ENCODE measurements around the gene ENDOV. TPM values are rescaled to one million over a fixed set of nuclear protein-coding genes. Genes with fewer than 3 reads are reported as not detected.

Gene ENDOV
- total RNA-seq, 2 donors from 2014 or later, result 3.8 to 4.9 TPM

GRCh38 chr17:80485846-80486245 is 70.9 kb downstream of the ENDOV start:
- no peak for DNase-seq (ENCODE audit: low spot score)
- no peak for TF ChIP-seq CTCF (IDR thresholded peaks at IDR 0.05)
- Histone ChIP-seq H3K4me1 (no peaks in the 10 kb centered on the region), H3K9me3 (no peaks in the 10 kb centered on the region), H3K36me3 (no peaks in the 10 kb centered on the region), H3K4me3 (no peak overlapping the region), H3K27me3 (peaks cover 5 to 13% of the 10 kb centered on the region in 2 donors), H3K27ac (no peak overlapping the region)

- DNase-seq (ENCODE audit: low spot score), result no peak
- H3K9me3 ChIP-seq, result no peaks in the 10 kb centered on the region
- peaks cover 0 to 7% of the 10 kb centered on the region in 2 donors for H3K27me3 ChIP-seq
- no peaks in the 10 kb centered on the region for H3K36me3 ChIP-seq
- H3K27ac ChIP-seq, result no peak overlapping the region
- H3K4me1 ChIP-seq, result no peaks in the 10 kb centered on the region
- no peak for TF ChIP-seq CTCF (IDR thresholded peaks at IDR 0.05)
- no peak overlapping the region for H3K4me3 ChIP-seq
Measured at GRCh38 chr17:80486692-80487091, 71.7 kb downstream of the ENDOV start.

- no peak for TF ChIP-seq CTCF (IDR thresholded peaks at IDR 0.05)
- H3K36me3 ChIP-seq, result no peaks in the 10 kb centered on the region
- DNase-seq (ENCODE audit: low spot score), result no peak
- no peak overlapping the region for H3K4me3 ChIP-seq
- H3K27me3 ChIP-seq, result no peaks in the 10 kb centered on the region
- no peaks in the 10 kb centered on the region for H3K9me3 ChIP-seq
- no peaks in the 10 kb centered on the region for H3K4me1 ChIP-seq
- no peak overlapping the region for H3K27ac ChIP-seq
Measured at GRCh38 chr17:80487511-80487910, 72.5 kb downstream of the ENDOV start.

Small RNA genes within 50 kb of the gene (microRNA-seq; reads per million reads assigned to microRNA genes)
- gene MIR4730 (ENCODE audit: borderline number of aligned reads in 2 of 2, borderline replicate concordance in 1 of 2), result 0 reads per million in 2 donors

Other genes with a start within 250 kb of the ENDOV start
- gene CARD14, start 245.1 kb upstream of the ENDOV start, total RNA-seq, result not detected
- gene SGSH, start 194.8 kb upstream of the ENDOV start, total RNA-seq, result 10 to 100 TPM; 10.6 to 13.7 TPM
- gene SLC26A11, start 194.7 kb upstream of the ENDOV start, total RNA-seq, result 1 to 10 TPM; 2.2 to 9.0 TPM
- gene RNF213, start 154.3 kb upstream of the ENDOV start, total RNA-seq, result 10 to 100 TPM; 27.3 to 36.8 TPM
- gene NPTX1, start 61.4 kb downstream of the ENDOV start, total RNA-seq, result not detected
- gene RPTOR, start 129.7 kb downstream of the ENDOV start, total RNA-seq, result 10 to 100 TPM; 19.9 to 22.6 TPM

Measured in right atrium auricular region (tissue), 2 donors.